ENCODE results near the gene HCFC1R1.

HCFC1R1 gene

GRCh38 chr16:2976201-2976600 lies 47.5 kb downstream of the HCFC1R1 start:
- DNase-seq (ENCODE audit: low read depth), result no peak

- DNase-seq (ENCODE audit: low read depth), result no peak
These were observed 48.5 kb downstream of the HCFC1R1 start for GRCh38 chr16:2975161-2975795.

DNA sequence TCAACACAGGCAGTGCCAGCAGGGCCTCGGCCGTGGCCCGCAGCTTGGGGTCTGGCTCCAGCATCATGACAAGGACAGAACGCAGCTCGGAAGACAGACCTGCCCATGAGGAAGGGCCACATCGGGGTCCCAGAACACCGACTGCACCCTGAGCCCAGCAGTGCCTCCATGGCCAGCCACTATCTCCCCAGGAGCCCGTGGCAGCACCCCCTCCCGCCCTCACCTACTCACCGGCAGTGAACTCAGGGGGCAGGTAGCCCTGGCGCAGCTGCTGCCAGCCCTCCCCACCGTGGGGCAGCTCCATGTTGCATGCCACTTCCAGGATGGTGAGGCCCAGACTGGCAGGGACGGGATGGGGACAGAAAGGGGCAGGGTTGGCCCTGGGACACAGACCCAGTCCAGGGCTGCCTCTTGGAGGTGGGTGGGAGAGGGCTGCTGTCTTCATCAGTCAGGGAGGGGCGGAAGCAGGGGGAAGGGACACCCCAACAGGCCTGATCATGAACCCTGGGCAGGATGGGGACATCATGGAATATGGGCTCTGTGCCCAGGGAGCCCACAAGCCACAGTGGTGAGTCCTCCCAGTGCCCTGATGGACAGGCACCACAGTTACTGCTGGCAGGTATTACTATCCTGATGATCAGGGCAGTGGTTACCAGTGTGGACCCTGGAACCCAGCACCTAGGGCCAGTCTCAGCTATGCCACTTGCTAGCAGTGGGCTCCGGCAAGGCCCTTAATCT lies 49.3 kb downstream of the HCFC1R1 start:
- no peak for DNase-seq (ENCODE audit: low read depth)

DNA sequence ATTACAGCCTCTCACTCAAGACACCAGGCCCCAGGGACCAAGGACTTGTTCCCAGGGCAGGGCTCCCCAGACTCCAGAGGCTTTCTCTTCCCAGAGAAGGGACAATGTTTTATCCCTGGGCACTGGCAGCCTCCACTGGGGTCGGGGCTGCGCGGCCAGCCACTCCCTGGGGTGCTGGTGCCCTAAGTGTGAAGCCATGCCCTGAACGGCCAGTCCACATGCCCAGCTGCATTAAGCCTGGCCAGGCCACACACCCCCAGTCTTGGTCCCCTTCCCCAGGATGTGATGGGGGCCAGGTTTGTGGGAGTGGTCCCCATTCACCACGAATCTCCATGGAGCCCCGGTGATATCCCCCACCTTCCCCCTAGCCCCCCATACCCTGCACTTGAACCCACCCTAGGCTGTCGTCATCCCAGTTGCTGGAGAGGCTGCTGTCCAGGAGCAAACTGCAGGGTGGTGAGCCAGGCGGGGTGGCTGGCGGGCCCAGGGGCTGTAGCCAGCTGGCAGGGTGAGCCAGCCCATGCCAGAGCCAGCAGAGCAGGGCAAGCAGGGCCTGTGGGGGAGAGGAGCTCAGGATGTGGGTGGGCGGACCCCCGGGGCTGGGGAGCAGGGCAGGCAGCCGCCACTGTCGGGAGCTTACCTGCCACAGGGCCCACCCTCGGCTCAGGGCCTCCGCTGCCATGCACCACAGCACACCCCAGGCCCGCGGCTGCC lies 50.0 kb downstream of the HCFC1R1 start:
- DNase-seq (ENCODE audit: low read depth), result no peak

DNA sequence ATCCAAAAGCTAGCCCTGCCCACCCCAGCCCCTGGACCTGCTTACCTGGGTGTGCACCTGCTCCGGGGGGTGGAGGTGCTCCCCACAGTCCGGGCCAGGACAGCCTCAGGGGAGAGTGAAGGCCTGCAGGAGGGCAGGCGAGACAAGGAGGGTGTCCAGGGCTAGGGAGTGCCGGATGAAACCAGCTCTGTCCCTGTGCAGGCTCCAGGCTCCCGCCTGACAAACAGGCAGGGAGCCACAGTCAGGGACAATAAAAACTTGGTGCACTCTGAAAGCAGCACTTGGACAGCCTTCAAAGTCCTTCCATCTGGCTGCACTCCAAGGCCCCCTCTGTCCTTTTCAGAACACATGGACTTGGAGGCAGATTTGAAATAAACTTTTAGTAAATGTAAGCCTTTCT lies 50.6 kb downstream of the HCFC1R1 start:
- DNase-seq (ENCODE audit: low read depth), result no peak

Measured in fibroblast of the conjunctiva (primary cell).